K562 (cell line): Measurements from ENCODE around the gene PRR35. TPM values are rescaled to one million over a fixed set of nuclear protein-coding genes. Genes with fewer than 3 reads are reported as not detected.

Source experiments
- DACH1 ChIP-seq: fragments of 450-650 bp; IDR thresholded peaks from 2 replicates; pipeline ENCODE4 v1.6.1; 2018; ENCODE audit not compliant: partially characterized antibody
- E2F4 ChIP-seq: sonication (generic); formaldehyde crosslinking; IDR thresholded peaks from 2 replicates; pipeline ENCODE4 v1.8.0; 2022; ENCODE audit warnings: mild to moderate bottlenecking, low read depth, missing genetic modification reagents
- ELK1 ChIP-seq: sonication (generic); formaldehyde crosslinking; IDR thresholded peaks from 2 replicates; pipeline ENCODE4 v1.8.1; 2022; ENCODE audit warnings: missing genetic modification reagents
- PKNOX1 ChIP-seq: fragments of 450-650 bp; IDR thresholded peaks from 2 replicates; pipeline ENCODE4 v1.6.1; 2016
- SIN3A ChIP-seq, 2 experiments: fragments of 150-350 bp in 1 of 2; IDR thresholded peaks; 2 replicates each; pipeline ENCODE4 v1.6.1; 2011 to 2016; ENCODE audit warnings: borderline replicate concordance in 2 of 2, low read depth in 2 of 2, low read length in 2 of 2, mild to moderate bottlenecking in 2 of 2, moderate library complexity in 2 of 2; ENCODE audit not compliant: control insufficient read depth in 1 of 2
- SMARCA4 ChIP-seq: fragments of 450-650 bp; IDR thresholded peaks from 2 replicates; pipeline ENCODE4 v1.6.1; 2016
- THRB ChIP-seq: fragments of 450-650 bp; formaldehyde crosslinking; conservative IDR thresholded peaks from 2 replicates; pipeline ENCODE4 v1.4.0; 2022; ENCODE audit warnings: mild to moderate bottlenecking, missing genetic modification characterization
- ZNF395 ChIP-seq: fragments of 200-800 bp; sonication (Bioruptor generic); IDR thresholded peaks from 2 replicates; pipeline ENCODE4 v1.6.1; 2017; ENCODE audit warnings: missing genetic modification characterization, missing compliant biosample characterization
- polyA plus RNA-seq, 8 experiments: library from polyadenylated mRNA; depleted of rRNA in 4 of 8; stranded (reverse) in 5 of 8; unstranded in 3 of 8; fragments of >200 nt; fragmentation: Nextera tagmentation in 2 of 8; fragmentation: Illumina TruSeq in 1 of 8; extraction: Ambion mirVana in 2 of 8; extraction: Trizol in 1 of 8; gene quantifications; 2 replicates each; pipeline versions ENCODE4 v1.2.1 to v1.2.3, GENCODE V29; 2011 to 2014; ENCODE audit warnings: inconsistent platforms in 1 of 8, missing spikeins in 1 of 8
- total RNA-seq, 7 experiments: library from RNA; depleted of rRNA in 6 of 7; stranded (reverse); fragments of >200 nt in 6 of 7; fragmentation: Illumina TruSeq in 2 of 7; extraction: Trizol in 2 of 7; gene quantifications; 2 replicates each; pipeline versions ENCODE4 v1.2.1 to v1.2.3, GENCODE V29; 2011 to 2021; ENCODE audit warnings: low replicate concordance in 1 of 7

PRR35 gene
- total and polyA plus RNA-seq, 9 of the 15 experiments (the other 6 are each of a cell fraction or from before 2014, with no cell fraction given): 0.17 to 0.45 (median 0.21) TPM; not detected in 5

GRCh38 chr16:529012-529575 lies 31.1 kb upstream of the PRR35 start (continued):
- peak; percentile 33; the same call in 1 of the 2 replicates for TF ChIP-seq PKNOX1
- TF ChIP-seq DACH1: peak; percentile 27
- TF ChIP-seq SIN3A (IDR thresholded peaks at IDR 0.05; ENCODE audit: borderline replicate concordance in 2 of 2, control insufficient read depth in 1 of 2, low read depth in 2 of 2, low read length in 2 of 2): peak in 1 of 2 experiments; percentile 32; a peak in 1 of 4 replicates
- no peak for TF ChIP-seq ELK1 (CRISPR knock-in tag)
- TF ChIP-seq E2F4 (CRISPR knock-in tag): no peak
- TF ChIP-seq SMARCA4: 0 out of 2 replicates have a peak, but pooled peaks have one; percentile 4
- TF ChIP-seq ZNF395 (CRISPR knock-in tag): 0 out of 2 replicates have a peak, but pooled peaks have one; percentile 19
- no peak for TF ChIP-seq THRB
